IPS-20b (cell line): ENCODE data around the gene LAMC3.

Source experiments
- H3K27ac ChIP-seq: one replicate; pipeline ENCODE4 v1.5.1; 2013; ENCODE audit warnings: low read length
- H3K27me3 ChIP-seq: 2 replicates; pipeline ENCODE4 v1.6.1; 2013; ENCODE audit warnings: mild to moderate bottlenecking, low read length, inconsistent platforms; ENCODE audit not compliant: insufficient read depth
- H3K36me3 ChIP-seq: 2 replicates; pipeline ENCODE4 v1.6.1; 2013; ENCODE audit warnings: low read depth, mild to moderate bottlenecking, inconsistent platforms, low read length, moderate library complexity; ENCODE audit not compliant: insufficient read depth
- H3K4me1 ChIP-seq: 2 replicates; pipeline ENCODE4 v1.6.1; 2013; ENCODE audit warnings: mild to moderate bottlenecking, control low read depth, inconsistent platforms, low read length, moderate library complexity; ENCODE audit not compliant: insufficient read depth
- H3K4me3 ChIP-seq: 2 replicates; pipeline ENCODE4 v1.5.1; 2013; ENCODE audit warnings: mild to moderate bottlenecking, low read length, inconsistent platforms
- H3K9ac ChIP-seq: 2 replicates; pipeline ENCODE4 v1.6.1; 2013; ENCODE audit warnings: low read depth, mild to moderate bottlenecking, inconsistent platforms, low read length, moderate library complexity
- H3K9me3 ChIP-seq: 2 replicates; pipeline ENCODE4 v1.6.1; 2013; ENCODE audit warnings: mild to moderate bottlenecking, low read depth, low read length, inconsistent platforms; ENCODE audit not compliant: insufficient read depth

The LAMC3 gene

DNA sequence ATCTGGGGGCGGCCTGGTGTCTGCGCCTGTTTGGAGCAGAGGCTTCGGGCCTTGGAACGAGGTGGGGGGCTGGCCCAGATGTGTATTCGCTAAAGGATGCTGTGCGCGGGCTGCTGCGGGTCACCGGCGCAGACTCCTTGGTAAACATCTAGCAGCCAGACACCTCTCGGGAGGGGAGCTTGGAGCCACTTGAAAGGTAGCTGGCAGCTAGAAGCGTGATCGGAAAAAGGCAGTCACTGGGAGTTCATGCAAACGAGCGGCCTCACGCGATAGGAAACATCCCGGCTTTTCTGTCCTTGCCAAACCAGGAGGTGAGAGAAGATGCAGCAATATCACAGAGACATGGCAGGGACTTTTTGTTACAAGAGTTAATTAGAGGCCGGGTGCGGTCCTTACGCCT, 8.1 kb downstream of the LAMC3 start:
- Histone ChIP-seq H3K36me3 (no peaks in the 10 kb centered on the region), H3K4me1 (peaks cover 3% of the 10 kb centered on the region), H3K9ac (no peak overlapping the region), H3K9me3 (no peaks in the 10 kb centered on the region), H3K27me3 (no peaks in the 10 kb centered on the region), H3K27ac (no peak overlapping the region), H3K4me3 (no peak overlapping the region)

DNA sequence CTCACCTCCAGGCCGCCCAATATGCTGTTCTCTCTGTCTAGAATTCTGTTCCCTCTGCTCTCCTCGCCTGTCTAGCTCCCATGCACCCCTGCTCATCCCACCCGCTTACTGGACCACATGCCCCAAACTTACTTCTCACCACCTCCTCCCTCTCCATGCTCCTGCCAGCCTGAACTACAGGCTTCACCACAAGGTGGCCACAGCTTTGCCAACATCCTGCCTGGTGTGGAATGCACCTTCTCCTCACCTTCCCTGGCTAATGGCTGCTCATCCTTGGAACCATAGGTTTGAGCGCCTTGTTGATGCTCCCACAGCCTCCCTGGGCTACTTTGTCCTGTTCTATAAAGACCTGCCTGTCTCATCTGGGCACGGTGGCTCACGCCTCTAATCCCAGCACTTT, 9.6 kb downstream of the LAMC3 start:
- Histone ChIP-seq H3K4me3 (no peak overlapping the region), H3K27ac (no peak overlapping the region), H3K9me3 (no peaks in the 10 kb centered on the region), H3K4me1 (no peaks in the 10 kb centered on the region), H3K36me3 (no peaks in the 10 kb centered on the region), H3K9ac (no peak overlapping the region), H3K27me3 (no peaks in the 10 kb centered on the region)

DNA sequence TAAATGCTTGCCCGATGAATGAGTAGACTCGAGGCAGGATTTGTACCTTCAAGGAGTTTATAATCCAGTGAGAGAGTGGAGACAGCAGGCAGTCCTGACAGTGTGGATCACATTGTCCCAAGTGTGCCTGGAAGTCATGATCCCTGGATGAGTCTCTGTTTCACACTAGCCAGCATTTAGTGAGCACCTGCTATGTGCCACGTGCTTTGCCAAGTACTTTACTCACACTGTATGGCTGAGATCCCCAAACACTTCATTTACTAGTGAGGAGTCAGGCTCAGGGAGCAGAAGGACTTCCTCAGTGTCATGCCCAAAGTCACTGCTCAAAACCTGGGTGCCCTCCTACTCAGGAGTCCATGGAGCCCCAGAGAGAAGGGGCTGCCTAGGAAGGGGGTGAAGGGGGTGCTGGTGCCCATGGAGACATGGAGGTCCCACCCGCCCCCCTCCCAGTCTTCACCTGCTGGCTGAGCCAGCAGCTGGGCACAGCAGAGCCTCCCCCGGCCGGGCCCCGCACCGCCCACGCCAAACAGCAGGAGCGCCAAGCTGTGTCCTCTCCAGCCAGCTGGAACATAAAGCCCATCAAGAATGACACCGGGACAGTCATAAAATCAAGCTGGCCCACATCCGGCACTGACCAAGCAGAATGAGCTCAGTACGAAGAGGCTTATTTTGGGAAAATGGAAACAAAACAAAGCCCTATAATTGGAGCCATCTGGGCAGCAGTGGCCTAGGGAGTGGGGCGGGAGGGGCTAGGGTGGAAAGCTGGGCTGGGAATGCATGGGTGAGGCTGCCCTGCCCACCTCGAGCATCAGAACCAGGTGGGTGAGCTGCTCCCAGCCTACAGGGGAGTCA, 10.6 kb downstream of the LAMC3 start:
- H3K27ac ChIP-seq = no peak overlapping the region
- H3K27me3 ChIP-seq = no peaks in the 10 kb centered on the region
- no peaks in the 10 kb centered on the region for H3K36me3 ChIP-seq
- H3K9me3 ChIP-seq = no peaks in the 10 kb centered on the region
- H3K4me1 ChIP-seq = no peaks in the 10 kb centered on the region
- H3K9ac ChIP-seq = no peak overlapping the region
- no peak overlapping the region for H3K4me3 ChIP-seq

DNA sequence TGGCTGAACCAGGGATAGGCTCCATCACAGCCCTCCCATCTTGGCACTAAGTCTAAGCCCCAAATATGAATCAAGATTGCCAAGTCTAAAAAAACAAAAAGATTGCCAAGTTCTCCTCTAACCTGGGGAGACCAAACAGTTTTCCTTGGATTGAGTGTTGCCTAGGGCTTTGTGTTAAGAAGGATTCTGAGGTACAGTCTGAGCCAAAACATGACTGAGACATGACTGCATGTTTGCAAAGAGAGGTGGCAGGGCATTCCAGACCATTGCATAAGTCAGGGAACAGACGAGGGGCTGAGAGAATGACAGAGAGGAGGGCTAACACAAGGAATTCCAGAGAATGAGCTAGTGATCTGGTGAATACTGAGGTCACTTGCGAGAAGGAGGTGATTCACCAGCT, 11.4 kb downstream of the LAMC3 start:
- Histone ChIP-seq H3K4me3 (no peak overlapping the region), H3K9me3 (no peaks in the 10 kb centered on the region), H3K27ac (no peak overlapping the region), H3K27me3 (no peaks in the 10 kb centered on the region), H3K36me3 (no peaks in the 10 kb centered on the region), H3K4me1 (no peaks in the 10 kb centered on the region), H3K9ac (no peak overlapping the region)

DNA sequence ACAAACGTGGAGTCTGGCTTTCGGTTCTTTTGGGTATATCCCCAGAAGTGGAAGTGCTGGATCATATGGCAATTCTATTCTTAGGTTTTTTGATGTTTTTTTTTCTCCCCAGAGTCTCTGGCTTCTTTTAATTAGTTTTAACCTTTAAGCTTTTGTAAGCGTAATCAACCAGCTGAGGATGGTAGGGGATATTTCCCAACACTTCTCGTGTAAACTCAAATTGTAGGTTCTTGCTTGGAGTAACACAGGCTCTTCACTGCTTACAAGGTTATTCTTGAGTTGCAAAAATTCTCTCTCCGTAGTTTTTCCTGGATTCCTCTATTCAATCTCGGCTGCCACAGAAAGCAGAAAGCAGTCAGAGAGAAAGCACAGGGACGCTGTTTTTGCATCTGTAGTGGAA, 11.9 kb downstream of the LAMC3 start:
- H3K27me3 ChIP-seq = no peaks in the 10 kb centered on the region
- no peaks in the 10 kb centered on the region for H3K9me3 ChIP-seq
- no peak overlapping the region for H3K4me3 ChIP-seq
- no peaks in the 10 kb centered on the region for H3K36me3 ChIP-seq
- no peak overlapping the region for H3K27ac ChIP-seq
- no peaks in the 10 kb centered on the region for H3K4me1 ChIP-seq
- no peak overlapping the region for H3K9ac ChIP-seq

DNA sequence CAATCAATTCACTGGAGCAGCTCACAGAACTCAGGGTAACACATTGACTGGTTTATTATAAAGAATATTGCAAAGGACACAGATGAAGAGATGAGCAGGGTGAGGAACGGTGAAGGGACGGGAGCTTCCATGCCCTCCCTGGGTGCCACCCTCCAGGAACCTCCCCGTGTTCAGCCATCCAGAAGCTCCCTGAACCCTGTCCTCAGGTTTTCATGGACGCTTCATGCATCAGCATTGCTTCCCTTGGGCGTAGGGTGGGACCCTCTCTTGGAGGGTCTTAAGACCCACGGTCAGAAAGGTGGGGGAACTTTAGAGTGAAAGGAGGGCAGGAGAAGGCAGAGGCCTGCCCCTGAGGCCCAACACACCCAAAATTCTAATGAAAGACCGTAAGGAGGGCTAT, 12.8 kb downstream of the LAMC3 start:
- Histone ChIP-seq H3K27me3 (no peaks in the 10 kb centered on the region), H3K4me1 (no peaks in the 10 kb centered on the region), H3K9ac (no peak overlapping the region), H3K27ac (no peak overlapping the region), H3K36me3 (no peaks in the 10 kb centered on the region), H3K4me3 (no peak overlapping the region), H3K9me3 (no peaks in the 10 kb centered on the region)

DNA sequence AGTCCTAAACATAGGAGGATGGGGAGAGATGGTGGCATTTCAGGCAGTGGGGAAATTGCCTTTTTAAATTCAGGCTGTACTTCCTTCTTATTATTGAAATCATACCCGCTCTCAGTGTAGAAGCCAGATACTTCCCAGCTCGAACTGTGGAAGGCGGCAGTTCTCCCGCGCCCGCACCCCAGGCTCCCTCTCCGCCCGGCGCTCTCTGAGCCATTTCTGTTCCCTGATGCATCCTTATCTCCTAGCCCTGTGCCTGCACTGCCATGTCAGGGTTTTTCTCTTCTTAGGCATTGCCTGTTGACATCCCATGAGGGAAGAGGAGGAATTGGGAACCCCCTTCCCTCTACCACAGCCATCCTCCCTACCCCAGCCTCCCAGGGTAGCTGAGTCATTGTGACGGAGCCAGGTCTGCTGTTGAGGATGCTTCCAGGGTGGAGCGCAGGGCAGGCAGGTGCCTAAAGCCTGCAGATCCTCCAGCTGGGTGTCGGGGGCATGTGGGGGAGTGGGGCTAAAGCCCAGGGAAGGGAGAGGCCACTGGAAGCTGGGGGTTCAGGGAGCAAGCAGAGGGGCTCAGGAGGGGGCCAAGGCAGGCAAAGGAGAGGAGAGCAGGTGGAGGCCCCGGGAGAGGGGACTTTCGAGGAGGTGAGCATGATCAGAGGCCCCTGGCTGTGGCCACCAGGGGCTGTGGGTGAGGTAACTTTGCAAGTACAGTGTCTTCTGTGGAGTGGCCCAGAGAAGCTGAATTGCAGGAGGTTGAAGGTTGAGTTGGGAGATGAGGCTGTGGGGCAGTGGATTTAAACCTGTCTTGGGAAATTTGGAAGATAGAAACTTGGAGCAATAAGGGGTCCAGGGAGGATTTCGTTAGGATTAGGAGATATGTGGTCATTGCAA, 16.2 kb downstream of the LAMC3 start:
- no peaks in the 10 kb centered on the region for H3K9me3 ChIP-seq
- H3K36me3 ChIP-seq = no peaks in the 10 kb centered on the region
- H3K4me3 ChIP-seq = no peak overlapping the region
- H3K27me3 ChIP-seq = no peaks in the 10 kb centered on the region
- H3K4me1 ChIP-seq = no peaks in the 10 kb centered on the region
- no peak overlapping the region for H3K9ac ChIP-seq
- H3K27ac ChIP-seq = no peak overlapping the region

DNA sequence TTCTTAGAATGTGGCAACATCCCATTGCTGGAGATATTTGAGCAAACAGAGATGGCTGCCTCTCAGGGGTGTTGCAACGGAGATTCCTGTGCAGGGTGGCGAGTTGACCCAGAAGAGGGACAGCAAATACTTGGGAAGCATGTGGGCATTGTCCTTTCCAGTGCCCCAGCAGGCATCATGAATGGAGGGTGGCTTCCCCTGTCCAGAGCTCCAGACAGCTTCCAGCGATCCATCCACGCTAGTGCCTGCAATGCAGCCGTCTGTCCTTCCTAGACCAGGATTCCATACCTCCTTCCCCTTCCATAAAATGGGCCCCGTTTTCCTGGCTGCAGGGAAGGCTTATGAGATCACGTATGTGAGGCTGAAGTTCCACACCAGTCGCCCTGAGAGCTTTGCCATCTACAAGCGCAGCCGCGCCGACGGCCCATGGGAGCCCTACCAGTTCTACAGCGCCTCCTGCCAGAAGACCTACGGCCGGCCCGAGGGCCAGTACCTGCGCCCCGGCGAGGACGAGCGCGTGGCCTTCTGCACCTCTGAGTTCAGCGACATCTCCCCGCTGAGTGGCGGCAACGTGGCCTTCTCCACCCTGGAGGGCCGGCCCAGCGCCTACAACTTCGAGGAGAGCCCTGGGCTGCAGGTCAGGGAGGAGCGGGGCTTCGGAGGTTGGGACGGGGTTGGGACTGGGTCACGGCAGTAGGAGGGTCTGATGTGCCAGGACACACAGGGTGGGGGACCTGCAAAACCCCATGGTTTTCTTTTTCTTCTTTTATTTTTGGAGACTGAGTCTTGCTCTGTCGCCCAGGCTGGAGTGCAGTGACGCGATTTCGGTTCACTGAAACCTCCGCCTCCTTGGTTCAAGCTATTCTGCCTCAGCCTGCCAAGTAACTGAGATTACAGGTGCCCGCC, 17.2 kb downstream of the LAMC3 start:
- Histone ChIP-seq H3K36me3 (no peaks in the 10 kb centered on the region), H3K4me3 (no peak overlapping the region), H3K9ac (no peak overlapping the region), H3K4me1 (no peaks in the 10 kb centered on the region), H3K27me3 (no peaks in the 10 kb centered on the region), H3K9me3 (no peaks in the 10 kb centered on the region), H3K27ac (no peak overlapping the region)

DNA sequence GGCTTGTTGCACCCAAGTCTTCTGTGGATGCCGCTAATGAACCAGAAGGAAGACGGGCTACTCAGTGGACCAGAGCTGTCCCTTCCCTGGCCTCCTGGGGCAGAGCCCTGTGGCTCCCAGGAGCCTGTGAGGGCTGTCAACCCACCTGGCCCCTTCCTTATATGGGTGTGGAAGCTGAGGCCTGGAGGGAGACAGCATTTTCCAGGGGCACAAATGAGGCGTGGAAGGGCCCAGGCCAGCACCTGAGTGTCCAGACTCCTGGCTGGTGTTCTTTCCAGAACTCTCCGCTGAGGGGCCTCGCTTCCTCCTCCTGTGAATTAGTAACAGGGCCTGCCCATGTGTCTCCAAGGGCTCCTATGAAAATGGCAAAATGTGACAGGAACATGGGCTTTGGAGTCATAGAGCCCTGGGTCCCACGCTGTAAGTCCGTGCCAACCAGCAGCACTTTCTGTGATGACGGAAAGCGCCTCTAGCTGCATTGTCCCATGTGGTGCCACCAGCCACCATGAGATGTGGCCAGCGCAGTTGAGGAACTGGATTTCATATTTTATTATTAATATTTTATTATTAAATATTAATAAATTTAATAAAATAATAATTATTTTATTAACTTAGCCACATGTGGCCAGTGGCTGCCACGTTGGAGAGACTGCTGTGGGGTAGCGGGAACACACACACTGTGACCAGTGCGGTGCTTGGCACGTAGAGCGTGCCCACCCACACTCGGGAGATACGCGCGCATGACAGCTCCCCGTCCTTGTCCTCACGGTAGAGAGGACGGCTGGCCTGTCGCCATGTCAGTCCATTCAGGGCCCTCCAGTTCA, 18.3 kb downstream of the LAMC3 start:
- H3K36me3 ChIP-seq = no peaks in the 10 kb centered on the region
- H3K9ac ChIP-seq = no peak overlapping the region
- no peaks in the 10 kb centered on the region for H3K27me3 ChIP-seq
- no peak overlapping the region for H3K4me3 ChIP-seq
- no peaks in the 10 kb centered on the region for H3K4me1 ChIP-seq
- H3K9me3 ChIP-seq = no peaks in the 10 kb centered on the region
- H3K27ac ChIP-seq = no peak overlapping the region

DNA sequence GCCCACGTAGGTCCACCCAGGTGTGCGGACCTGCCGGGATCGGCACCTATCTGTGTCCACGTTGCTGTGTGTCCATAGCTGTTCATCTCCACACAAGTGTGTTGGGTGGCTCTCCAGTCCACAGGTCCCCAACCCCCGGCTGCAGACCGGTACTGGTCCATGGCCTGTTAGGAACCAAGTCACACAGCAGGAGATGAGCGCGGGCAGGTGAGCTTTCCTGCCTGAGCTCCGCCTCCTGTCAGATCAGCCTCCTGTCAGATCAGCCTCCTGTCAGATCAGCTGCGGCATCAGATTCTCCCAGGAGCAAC, 18.9 kb downstream of the LAMC3 start:
- no peak overlapping the region for H3K27ac ChIP-seq
- no peak overlapping the region for H3K9ac ChIP-seq
- H3K9me3 ChIP-seq = no peaks in the 10 kb centered on the region
- H3K4me3 ChIP-seq = no peak overlapping the region
- H3K36me3 ChIP-seq = no peaks in the 10 kb centered on the region
- no peaks in the 10 kb centered on the region for H3K27me3 ChIP-seq
- H3K4me1 ChIP-seq = no peaks in the 10 kb centered on the region
